Measurements from ENCODE around the gene ZC3H12A. TPM values are rescaled to one million over a fixed set of nuclear protein-coding genes. Genes with fewer than 3 reads are reported as not detected.

ZC3H12A gene
- total and polyA plus RNA-seq, 2 of the 4 experiments (the other 2 are of a cell fraction) = 3.8 to 14.2 TPM

DNA sequence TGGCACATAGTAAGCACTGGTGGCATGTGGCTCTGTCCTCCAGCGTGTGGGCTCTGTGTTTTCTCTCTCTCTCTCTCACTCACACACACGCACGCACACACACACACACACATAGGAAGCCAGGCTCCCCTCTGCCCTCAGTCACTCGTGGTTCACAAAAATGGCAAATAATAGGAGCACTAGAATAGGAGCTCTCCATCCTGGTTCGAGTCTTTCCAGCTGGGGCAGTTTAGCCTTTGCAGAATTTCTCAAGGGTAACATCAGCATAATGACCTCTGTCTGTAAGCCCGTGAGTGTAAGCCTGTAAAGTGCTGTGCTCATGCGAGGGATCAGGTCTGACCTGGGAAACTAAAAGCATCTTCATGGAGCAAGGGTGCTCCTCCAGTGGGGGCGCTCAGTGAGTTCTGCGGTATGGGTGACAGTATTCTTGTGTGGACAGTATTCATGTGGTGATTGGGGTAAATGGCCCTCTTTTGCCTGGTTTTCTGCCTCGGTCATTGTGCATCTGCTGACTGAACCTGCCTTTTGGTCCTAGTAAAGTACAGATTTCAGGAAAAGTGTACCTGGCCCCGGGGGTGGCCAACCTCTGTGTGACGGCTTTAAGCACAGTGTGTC lies 842 bp upstream of the ZC3H12A start:
- ChIA-PET CTCF (interaction anchor here (2.3 kb wide), 1 partner anchor 14 kb away, joined by 9 read pairs; no protein-coding TSS in a partner anchor), POLR2A (ENCODE audit: unreplicated experiment) (interaction anchor here (0.6 kb wide), 1 partner anchor 13 kb away, joined by 10 read pairs; no protein-coding TSS in a partner anchor)
- Histone ChIP-seq H2BK20ac (ENCODE audit: low read depth, low read length) (0 out of 2 replicates have a peak overlapping the region, but pooled peaks have one; percentile 16), H3K27me3 (ENCODE audit: control insufficient read depth, insufficient read depth, low read length) (no peaks in the 10 kb centered on the region), H3K36me3 (ENCODE audit: control insufficient read depth, insufficient read depth, low read length) (peaks cover 17% of the 10 kb centered on the region), H2AFZ (replicated peaks; ENCODE audit: low read length, poor library complexity) (peak overlapping the region; percentile 99), H3K4me1 (ENCODE audit: control insufficient read depth, insufficient read depth, low read length) (peaks cover 46% of the 10 kb centered on the region), H2BK15ac (ENCODE audit: low read depth, low read length) (peak overlapping the region; percentile 90; the same call in 2 of the 3 replicates), H3K14ac (replicated peaks; ENCODE audit: low read depth, low read length) (peak overlapping the region; percentile 94), H3K23ac (ENCODE audit: low read depth, low read length) (peak overlapping the region; percentile 98), H4K5ac (ENCODE audit: low read depth, low read length) (peak overlapping the region; percentile 89), H3K9me3 (ENCODE audit: control insufficient read depth, insufficient read depth, low read length) (no peaks in the 10 kb centered on the region), H4K91ac (ENCODE audit: insufficient read depth, low read depth, low read length) (peak overlapping the region; percentile 94), H3K56ac (ENCODE audit: extremely low read depth, insufficient read depth, low read length) (peak overlapping the region; percentile 66; the same call in 1 of the 2 replicates), H3K4me2 (ENCODE audit: low read depth, low read length) (peak overlapping the region; percentile 99), H3K9ac (ENCODE audit: low read depth, low read length) (peak overlapping the region; percentile 96), H3K18ac (ENCODE audit: low read depth, low read length) (peak overlapping the region; percentile 93), H4K20me1 (ENCODE audit: insufficient read depth, low read length) (peaks cover 15% of the 10 kb centered on the region), H3K9me1 (ENCODE audit: insufficient read depth, low read length) (peaks cover 30% of the 10 kb centered on the region), H3K79me1 (ENCODE audit: low read depth in 1 of 2, low read length in 2 of 2) (peaks cover 10 to 58% of the 10 kb centered on the region in 2 experiments; a peak in 3 of 4 replicates), H2BK120ac (ENCODE audit: low read depth, low read length) (peak overlapping the region; percentile 10), H3K4me3 (ENCODE audit: insufficient read depth, low read depth, low read length) (peak overlapping the region; percentile 95), H2AK9ac (replicated peaks; ENCODE audit: low read depth, low read length, poor library complexity) (peak overlapping the region; percentile 95), H3K27ac (ENCODE audit: insufficient read depth, low read length) (peak overlapping the region; percentile 0; the same call in 1 of the 2 replicates), H3K4ac (ENCODE audit: low read depth, low read length) (peak overlapping the region; percentile 97), H2AK5ac (ENCODE audit: low read depth, low read length) (peak overlapping the region; percentile 100), H4K8ac (ENCODE audit: low read depth in 2 of 2, low read length in 2 of 2) (peak overlapping the region; percentile 49 to 90; a peak in 2 of 4 replicates), H2BK5ac (ENCODE audit: low read depth, low read length, poor library complexity, severe bottlenecking) (peak overlapping the region; percentile 85)
- ATAC-seq (ENCODE audit: low read depth) (no peak), DNase-seq (no peak)
- in situ Hi-C loops (cut with MboI; ENCODE audit: low sequenced_read_pairs) = no loop called here
- TF ChIP-seq RCOR1 (IDR thresholded peaks at IDR 0.05; ENCODE audit: insufficient replicate concordance, low read length) = no peak
- no peak; the same call in 1 of the 2 replicates for TF ChIP-seq POLR2A (IDR thresholded peaks at IDR 0.05; ENCODE audit: low read depth, low read length)
- TF ChIP-seq FOS (IDR thresholded peaks at IDR 0.05; ENCODE audit: low read depth, low read length) = no peak
- TF ChIP-seq CEBPB (IDR thresholded peaks at IDR 0.05; ENCODE audit: low read depth, low read length) = no peak
- TF ChIP-seq MAZ (IDR thresholded peaks at IDR 0.05; ENCODE audit: borderline replicate concordance, low read depth, low read length) = no peak
- no peak for TF ChIP-seq CHD1 (IDR thresholded peaks at IDR 0.05; ENCODE audit: low read depth, low read length)
- TF ChIP-seq, protein P1, sequence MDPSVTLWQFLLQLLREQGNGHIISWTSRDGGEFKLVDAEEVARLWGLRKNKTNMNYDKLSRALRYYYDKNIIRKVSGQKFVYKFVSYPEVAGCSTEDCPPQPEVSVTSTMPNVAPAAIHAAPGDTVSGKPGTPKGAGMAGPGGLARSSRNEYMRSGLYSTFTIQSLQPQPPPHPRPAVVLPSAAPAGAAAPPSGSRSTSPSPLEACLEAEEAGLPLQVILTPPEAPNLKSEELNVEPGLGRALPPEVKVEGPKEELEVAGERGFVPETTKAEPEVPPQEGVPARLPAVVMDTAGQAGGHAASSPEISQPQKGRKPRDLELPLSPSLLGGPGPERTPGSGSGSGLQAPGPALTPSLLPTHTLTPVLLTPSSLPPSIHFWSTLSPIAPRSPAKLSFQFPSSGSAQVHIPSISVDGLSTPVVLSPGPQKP (IDR thresholded peaks at IDR 0.05; ENCODE audit: borderline replicate concordance, low read depth, low read length) = no peak
- TF ChIP-seq SMC3 (IDR thresholded peaks at IDR 0.05; ENCODE audit: low read depth, low read length) = no peak
- TF ChIP-seq BHLHE40 (IDR thresholded peaks at IDR 0.05; ENCODE audit: low read depth, low read length) = no peak
- TF ChIP-seq, protein P2, sequence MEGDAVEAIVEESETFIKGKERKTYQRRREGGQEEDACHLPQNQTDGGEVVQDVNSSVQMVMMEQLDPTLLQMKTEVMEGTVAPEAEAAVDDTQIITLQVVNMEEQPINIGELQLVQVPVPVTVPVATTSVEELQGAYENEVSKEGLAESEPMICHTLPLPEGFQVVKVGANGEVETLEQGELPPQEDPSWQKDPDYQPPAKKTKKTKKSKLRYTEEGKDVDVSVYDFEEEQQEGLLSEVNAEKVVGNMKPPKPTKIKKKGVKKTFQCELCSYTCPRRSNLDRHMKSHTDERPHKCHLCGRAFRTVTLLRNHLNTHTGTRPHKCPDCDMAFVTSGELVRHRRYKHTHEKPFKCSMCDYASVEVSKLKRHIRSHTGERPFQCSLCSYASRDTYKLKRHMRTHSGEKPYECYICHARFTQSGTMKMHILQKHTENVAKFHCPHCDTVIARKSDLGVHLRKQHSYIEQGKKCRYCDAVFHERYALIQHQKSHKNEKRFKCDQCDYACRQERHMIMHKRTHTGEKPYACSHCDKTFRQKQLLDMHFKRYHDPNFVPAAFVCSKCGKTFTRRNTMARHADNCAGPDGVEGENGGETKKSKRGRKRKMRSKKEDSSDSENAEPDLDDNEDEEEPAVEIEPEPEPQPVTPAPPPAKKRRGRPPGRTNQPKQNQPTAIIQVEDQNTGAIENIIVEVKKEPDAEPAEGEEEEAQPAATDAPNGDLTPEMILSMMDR (conservative IDR thresholded peaks at IDR 0.05; ENCODE audit: low read depth, low read length) = no peak
- TF ChIP-seq MXI1 (IDR thresholded peaks at IDR 0.05; ENCODE audit: borderline replicate concordance, low read depth, low read length) = no peak
- TF ChIP-seq MAFK (IDR thresholded peaks at IDR 0.05; ENCODE audit: low read depth, low read length) = no peak
- TF ChIP-seq RAD21 (IDR thresholded peaks at IDR 0.05; ENCODE audit: low read length) = no peak
- no peak for TF ChIP-seq RFX5 (IDR thresholded peaks at IDR 0.05; ENCODE audit: low read depth, low read length)
- TF ChIP-seq NFE2L2 (IDR thresholded peaks at IDR 0.05; ENCODE audit: low read depth, low read length) = no peak
- BruUV-seq (replicated peaks) = no TSS peak
- 23% methylated on average over 11 of the region's 12 CpGs; no CpG with 5 or more reads in 1 of the 2 experiments for WGBS, 2 experiments (ENCODE audit: extremely low coverage in 2 of 2, insufficient read length in 1 of 2)
- intact Hi-C loops (cut with micrococcal nuclease) = loop anchor here (5.0 kb wide), 1 partner anchor 209 kb away; no protein-coding TSS in a partner anchor
- dilution Hi-C loops (cut with HindIII; ENCODE audit: low sequenced_read_pairs, unreplicated experiment) = no loop called here

All from IMR-90 (cell line).